H1 (cell line): ENCODE measurements around the gene GLRA1. TPM values are rescaled to one million over a fixed set of nuclear protein-coding genes. Genes with fewer than 3 reads are reported as not detected.

Experiments used
- CTCF ChIA-PET: fragments of 300-600 bp; sonication (Branson Sonifier 250); formaldehyde crosslinking; loops from one replicate; lab custom pipeline; 2021; ENCODE audit not compliant: partially characterized antibody; lab: Charles Lee
- POLR2A ChIA-PET: fragments of 300-600 bp; sonication (Branson Sonifier 250); formaldehyde crosslinking; loops from one replicate; lab custom pipeline; 2021; ENCODE audit warnings: inconsistent platforms; ENCODE audit not compliant: partially characterized antibody; lab: Charles Lee
- DNase-seq, 2 experiments: peaks; one replicate each; pipeline versions ENCODE4 v3.0.0 to v3.0.0-alpha.2; 2010 to 2022; ENCODE audit warnings: low spot score in 2 of 2, low read depth in 1 of 2, mixed read lengths in 1 of 2
- FAIRE-seq: peaks from 2 replicates; lab custom pipeline; 2011; peaks lifted over from hg19 to GRCh38; lab: Jason Lieb, UNC
- H2AFZ ChIP-seq: 2 replicates; pipeline ENCODE4 v1.8.1; 2012; ENCODE audit warnings: low read length, inconsistent platforms
- H2AK5ac ChIP-seq: 2 replicates; pipeline ENCODE4 v1.6.1; 2013; ENCODE audit warnings: low read depth, low read length
- H2BK120ac ChIP-seq: replicated peaks from 2 replicates; pipeline ENCODE3; 2013; ENCODE audit warnings: low read depth, low read length, inconsistent platforms
- H2BK12ac ChIP-seq: 2 replicates; pipeline ENCODE4 v1.6.1; 2013; ENCODE audit warnings: low read depth, low read length
- H2BK15ac ChIP-seq: 2 replicates; pipeline ENCODE4 v1.6.1; 2013; ENCODE audit warnings: low read length
- H2BK20ac ChIP-seq: 2 replicates; pipeline ENCODE4 v1.6.1; 2013; ENCODE audit warnings: low read length
- H2BK5ac ChIP-seq: 2 replicates; pipeline ENCODE4 v1.6.1; 2013; ENCODE audit warnings: low read depth, low read length
- H3K14ac ChIP-seq: 2 replicates; pipeline ENCODE4 v1.6.1; 2013; ENCODE audit warnings: inconsistent platforms; ENCODE audit not compliant: insufficient read length
- H3K18ac ChIP-seq: 2 replicates; pipeline ENCODE4 v1.6.1; 2013; ENCODE audit warnings: low read length; ENCODE audit errors: extremely low read depth
- H3K23ac ChIP-seq: 2 replicates; pipeline ENCODE4 v1.6.1; 2013; ENCODE audit warnings: inconsistent platforms; ENCODE audit not compliant: insufficient read length
- H3K23me2 ChIP-seq: 2 replicates; pipeline ENCODE4 v1.6.1; 2013; ENCODE audit warnings: low read depth, low read length
- H3K27ac ChIP-seq: 2 replicates; pipeline ENCODE4 v1.6.1; 2011; ENCODE audit warnings: low read depth, low read length, inconsistent platforms
- H3K27me3 ChIP-seq, 4 experiments: replicated peaks in 1 of 4; 1 replicate in 1 of 4; 2 replicates in 3 of 4; pipeline versions ENCODE4 v1.6.1 to v1.8.1; 2011 to 2013; ENCODE audit warnings: low read length in 3 of 4, mild to moderate bottlenecking in 3 of 4, inconsistent platforms in 2 of 4, mixed read lengths in 2 of 4, moderate library complexity in 1 of 4; ENCODE audit not compliant: control insufficient read depth in 3 of 4, insufficient read depth in 3 of 4; ENCODE audit errors: extremely low read depth in 1 of 4
- H3K36me3 ChIP-seq, 4 experiments: 2 replicates each; pipeline versions ENCODE4 v1.6.1 to v1.8.1; 2011 to 2013; ENCODE audit warnings: mild to moderate bottlenecking in 4 of 4, low read length in 3 of 4, moderate library complexity in 2 of 4, control low read depth in 1 of 4, inconsistent platforms in 1 of 4; ENCODE audit not compliant: insufficient read depth in 4 of 4, control insufficient read depth in 2 of 4
- H3K4ac ChIP-seq: replicated peaks from 2 replicates; pipeline ENCODE3; 2013; ENCODE audit warnings: low read length, low read depth, mixed read lengths, inconsistent platforms; ENCODE audit not compliant: insufficient read length
- H3K4me1 ChIP-seq, 4 experiments: replicated peaks in 1 of 4; 1 replicate in 1 of 4; 2 replicates in 3 of 4; pipeline versions ENCODE4 v1.6.1 to v1.8.1; 2011 to 2013; ENCODE audit warnings: low read length in 3 of 4, inconsistent platforms in 2 of 4, mixed read lengths in 1 of 4; ENCODE audit not compliant: insufficient read depth in 4 of 4, control insufficient read depth in 3 of 4
- H3K4me2 ChIP-seq, 2 experiments: 2 replicates each; pipeline versions ENCODE4 v1.6.1 to v1.8.1; 2011 to 2013; ENCODE audit warnings: low read depth in 2 of 2, low read length in 2 of 2, control low read depth in 1 of 2, inconsistent platforms in 1 of 2, mild to moderate bottlenecking in 1 of 2; ENCODE audit not compliant: insufficient read depth in 1 of 2
- H3K4me3 ChIP-seq, 4 experiments: fragments of 200-600, 300-600 bp in 1 of 4; sonication (generic), shearing (Covaris generic), sonication (Bioruptor Twin) in 1 of 4; 2 replicates each; pipeline versions ENCODE4 v1.5.1 to v1.8.1; 2011 to 2016; ENCODE audit warnings: low read length in 4 of 4, low read depth in 3 of 4, control low read depth in 2 of 4, inconsistent platforms in 2 of 4, mild to moderate bottlenecking in 2 of 4, mixed read lengths in 1 of 4, moderate library complexity in 1 of 4; ENCODE audit not compliant: insufficient read depth in 2 of 4; ENCODE audit errors: extremely low read depth in 1 of 4
- H3K56ac ChIP-seq: replicated peaks from 2 replicates; pipeline ENCODE3; 2013; ENCODE audit warnings: low read depth, mild to moderate bottlenecking, mixed read lengths, low read length, inconsistent platforms; ENCODE audit not compliant: insufficient read length
- H3K79me1 ChIP-seq: 2 replicates; pipeline ENCODE4 v1.6.1; 2013; ENCODE audit warnings: low read depth, low read length, control low read depth
- H3K79me2 ChIP-seq, 2 experiments: 2 replicates each; pipeline versions ENCODE4 v1.6.1 to v1.8.1; 2012 to 2013; ENCODE audit warnings: low read length in 2 of 2, mild to moderate bottlenecking in 2 of 2, inconsistent platforms in 1 of 2; ENCODE audit not compliant: insufficient read depth in 2 of 2, control insufficient read depth in 1 of 2
- H3K9ac ChIP-seq, 4 experiments: replicated peaks in 1 of 4; 1 replicate in 1 of 4; 2 replicates in 3 of 4; pipeline versions ENCODE4 v1.6.1 to v1.8.1; 2011 to 2013; ENCODE audit warnings: low read depth in 3 of 4, low read length in 3 of 4, control low read depth in 2 of 4, mild to moderate bottlenecking in 2 of 4, moderate library complexity in 2 of 4, inconsistent platforms in 1 of 4; ENCODE audit errors: extremely low read depth in 1 of 4
- H3K9me3 ChIP-seq, 2 experiments: 2 replicates each; pipeline versions ENCODE4 v1.6.1 to v1.8.1; 2012 to 2013; ENCODE audit warnings: mild to moderate bottlenecking in 2 of 2, moderate library complexity in 2 of 2, control low read depth in 1 of 2, inconsistent platforms in 1 of 2, low read depth in 1 of 2, low read length in 1 of 2, mixed read lengths in 1 of 2; ENCODE audit not compliant: insufficient read depth in 2 of 2
- H4K20me1 ChIP-seq, 2 experiments: replicated peaks in 1 of 2; 2 replicates each; pipeline versions ENCODE3 to v1.8.1; 2011 to 2013; ENCODE audit warnings: inconsistent platforms in 2 of 2, low read length in 2 of 2, mild to moderate bottlenecking in 1 of 2; ENCODE audit not compliant: insufficient read depth in 2 of 2, control insufficient read depth in 1 of 2
- H4K5ac ChIP-seq: 2 replicates; pipeline ENCODE4 v1.6.1; 2013; ENCODE audit warnings: low read length, low read depth, mixed read lengths, inconsistent platforms; ENCODE audit not compliant: insufficient read length
- H4K8ac ChIP-seq: 2 replicates; pipeline ENCODE4 v1.8.0; 2013; ENCODE audit warnings: mild to moderate bottlenecking, moderate library complexity, low read length, inconsistent platforms; ENCODE audit not compliant: insufficient read depth; ENCODE audit errors: extremely low read depth
- H4K91ac ChIP-seq: replicated peaks from 2 replicates; pipeline ENCODE3; 2013; ENCODE audit warnings: low read length, mixed read lengths, inconsistent platforms; ENCODE audit not compliant: insufficient read length
- CREB1 ChIP-seq: IDR thresholded peaks from 2 replicates; pipeline ENCODE4 v1.6.1; 2012; ENCODE audit warnings: inconsistent platforms
- POLR2A ChIP-seq, 2 experiments: IDR thresholded peaks; 1 replicate in 1 of 2; 2 replicates in 1 of 2; pipeline ENCODE4 v1.6.1; 2011; ENCODE audit warnings: low read depth in 2 of 2, low read length in 2 of 2, mild to moderate bottlenecking in 2 of 2; ENCODE audit errors: control extremely low read depth in 1 of 2
- RNF2 ChIP-seq: fragments of 200-900, 300-1000 bp; sonication (generic); IDR thresholded peaks from 2 replicates; pipeline ENCODE4 v1.7.1; 2016; ENCODE audit warnings: borderline replicate concordance, low read depth, mild to moderate bottlenecking, antibody characterized with exemption, low read length; ENCODE audit not compliant: poor library complexity, severe bottlenecking; ENCODE audit errors: missing control alignments
- ZNF274 ChIP-seq: IDR thresholded peaks from 2 replicates; pipeline ENCODE4 v1.7.0; 2012; ENCODE audit warnings: low read length, borderline replicate concordance; ENCODE audit errors: extremely low read depth
- WGBS, 2 experiments: shearing (Covaris generic) in 1 of 2; methylation state at CpG; one replicate each; pipeline versions ENCODE4 v1.1.6 to v1.1.7; 2013 to 2015; ENCODE audit warnings: low lambda C conversion rate in 2 of 2, mixed read lengths in 2 of 2, inconsistent platforms in 1 of 2, low coverage in 1 of 2, missing lambda C conversion rate in 1 of 2; ENCODE audit not compliant: insufficient replicate concordance in 2 of 2, insufficient coverage in 1 of 2, insufficient read length in 1 of 2; ENCODE audit errors: extremely low coverage in 1 of 2, missing lambda C conversion rate in 1 of 2; 5-methylcytosine and 5-hydroxymethylcytosine counted together
- polyA plus RNA-seq, 7 experiments: library from polyadenylated mRNA; depleted of rRNA in 3 of 7; stranded (reverse) in 5 of 7; unstranded in 2 of 7; fragments of >200 nt in 5 of 7; fragments of 200-250 nt in 2 of 7; gene quantifications; 1 replicate in 5 of 7; 2 replicates in 1 of 7; 4 replicates in 1 of 7; pipeline versions ENCODE4 v1.2.1 to v1.2.3, GENCODE V29; 2011 to 2013; ENCODE audit warnings: missing spikeins in 2 of 7, mixed read lengths in 2 of 7
- total RNA-seq: library from RNA; stranded (reverse); fragmentation: NEBNext Ultra II Directional; extraction: Animal tissue kit (Norgen Biotek cat#: 25700); gene quantifications from 2 replicates; pipeline ENCODE4 v1.2.1, GENCODE V29; 2021

GLRA1 gene
- total and polyA plus RNA-seq, 2 of the 8 experiments (the other 6 are each of a cell fraction or from before 2014, with no cell fraction given): not detected

DNA sequence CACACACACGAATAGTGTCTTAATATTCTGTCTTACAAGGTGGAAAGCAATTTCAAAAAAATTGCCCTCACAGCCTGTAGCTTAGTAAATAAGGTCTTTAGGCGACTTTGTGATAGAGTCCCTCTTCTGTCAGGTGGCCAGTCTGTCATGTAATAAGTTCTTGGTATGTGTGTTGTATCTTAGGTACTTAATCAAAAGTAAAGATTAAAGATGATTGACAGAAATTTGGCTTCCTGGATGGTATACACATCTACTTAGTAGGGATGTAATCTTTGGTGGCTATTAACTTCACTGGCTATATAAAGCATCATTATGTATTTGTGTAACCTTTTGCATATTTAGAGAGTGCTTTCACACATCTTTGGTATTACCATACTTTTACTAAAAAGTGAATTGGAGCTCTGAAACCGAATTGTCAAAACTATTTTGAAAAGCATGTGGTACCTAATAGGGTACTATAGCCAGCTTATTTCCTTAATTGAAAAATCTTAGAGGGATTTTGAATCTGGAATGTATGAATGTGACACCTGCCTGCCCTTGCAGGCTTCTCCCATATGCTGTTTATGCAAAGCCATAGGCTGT lies 149.5 kb downstream of the GLRA1 start:
- 66% methylated on average over 3 of the region's 3 CpGs; no CpG with 5 or more reads in 1 of the 2 experiments for WGBS, 2 experiments
- POLR2A ChIA-PET: interaction anchor here (1.2 to 6.7 kb wide), 5 partner anchors 12 to 41 kb away, joined by 3 to 182 read pairs (median 50); partner anchors contain the start of gene ATOX1
- Histone ChIP-seq H3K9me3 (no peaks in the 10 kb centered on the region), H2BK120ac (no peak overlapping the region), H3K4me2 (peak overlapping the region; percentile 34 to 90; a peak in 3 of 4 replicates), H4K20me1 (peaks cover 42 to 58% of the 10 kb centered on the region in 2 experiments), H3K79me2 (peaks cover 71 to 84% of the 10 kb centered on the region in 2 experiments), H4K5ac (no peak overlapping the region), H3K27me3 (no peaks in the 10 kb centered on the region), H2BK5ac (no peak overlapping the region), H3K23ac (no peak overlapping the region), H2BK12ac (no peak overlapping the region), H3K36me3 (peaks cover 0 to 20% (median 5%) of the 10 kb centered on the region in 4 experiments; a peak in 4 of 8 replicates), H4K91ac (no peak overlapping the region), H3K4me1 (peaks cover 1 to 14% (median 7%) of the 10 kb centered on the region in 4 experiments; a peak in 5 of 7 replicates), H2AK5ac (no peak overlapping the region), H2AFZ (no peak overlapping the region), H3K56ac (no peak overlapping the region), H4K8ac (no peak overlapping the region), H3K27ac (no peak overlapping the region), H2BK20ac (no peak overlapping the region), H3K18ac (no peak overlapping the region), H3K79me1 (no peaks in the 10 kb centered on the region), H3K23me2 (peaks cover 5% of the 10 kb centered on the region), H3K4ac (no peak overlapping the region), H3K14ac (no peak overlapping the region), H2BK15ac (no peak overlapping the region), H3K9ac (no peak overlapping the region), H3K4me3 (peak overlapping the region in 1 of 4 experiments; percentile 99; a peak in 2 of 8 replicates)
- CTCF ChIA-PET: no interaction called here
- TF ChIP-seq RNF2 (no peak), POLR2A (IDR thresholded peaks at IDR 0.05; ENCODE audit: control extremely low read depth in 1 of 2, low read depth in 2 of 2, low read length in 2 of 2) (0 out of 3 replicates have a peak, but pooled peaks of 1 of the 2 experiments have one; percentile 16), ZNF274 (no peak), CREB1 (no peak)
- FAIRE-seq: no peak
- no peak for DNase-seq
